ENCODE data around the gene MRPS15.
"Not testable (repeated sequence)": the region's sequence is repeated elsewhere in the genome, so short reads cannot be mapped to it uniquely, and the experiment has no call there.

The MRPS15 gene

DNA sequence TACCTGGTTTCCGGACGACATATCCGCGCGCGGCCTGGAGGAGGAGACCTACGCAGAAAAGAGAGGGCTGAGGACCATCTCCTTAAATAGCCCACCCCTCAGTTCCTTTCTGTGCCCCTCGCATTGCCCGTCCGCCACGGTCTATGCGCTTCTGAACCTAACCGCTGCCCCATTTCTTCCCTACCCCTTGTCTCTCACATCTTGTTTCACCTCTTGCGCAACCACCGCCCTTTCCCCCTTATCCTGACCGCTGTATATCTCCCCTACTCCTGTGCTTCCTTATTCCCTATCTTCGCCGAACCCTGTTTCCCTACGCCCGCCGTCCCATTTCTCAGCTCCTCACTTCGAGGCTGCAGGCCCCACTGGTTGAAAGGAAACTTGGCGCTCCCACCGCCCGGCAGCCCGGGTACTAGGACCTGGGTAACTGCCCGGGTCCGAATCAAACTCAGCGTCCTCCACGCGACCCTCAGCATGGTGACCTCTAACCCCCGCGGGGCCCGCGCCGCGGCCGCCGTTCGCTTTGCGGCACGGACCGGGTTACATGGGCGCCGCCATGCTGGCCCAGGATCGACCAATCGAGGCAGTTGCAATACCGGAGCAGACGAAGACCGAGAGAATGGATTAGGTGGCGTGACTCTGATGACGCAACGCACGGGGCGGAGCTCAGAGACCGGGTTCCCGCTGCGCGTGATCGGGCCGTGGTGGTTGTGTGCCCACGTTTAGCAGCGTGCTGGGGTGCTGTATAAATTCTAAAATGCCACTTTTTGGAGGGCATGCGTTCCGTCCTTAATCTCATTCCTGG is at the start of gene MRPS15:
MRPS15 (minus strand) TSS at position 582 of the 802 bp plus-strand sequence; CDS start at position 473, 109 bp downstream.
- peak; percentile 89 for DNase-seq

DNA sequence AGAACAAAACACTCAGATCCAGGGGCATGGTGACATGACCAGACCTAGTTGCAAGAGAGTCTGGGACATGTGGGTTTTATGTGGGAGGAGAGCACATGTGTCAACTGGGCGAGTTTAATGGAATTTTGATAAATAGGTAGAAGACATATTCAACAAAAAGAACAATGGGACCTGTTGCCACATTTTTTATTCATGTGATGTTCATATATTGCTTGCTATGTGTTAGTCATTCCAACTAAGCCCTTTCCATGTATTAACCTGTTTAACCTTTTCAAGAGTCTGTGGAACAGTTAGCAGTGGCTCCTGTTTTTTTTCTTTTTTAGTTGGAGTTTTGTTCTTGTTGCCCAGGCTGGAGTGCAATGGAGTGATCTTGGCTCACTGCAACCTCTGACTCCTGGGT is 48.7 kb upstream of the MRPS15 start:
- no peak for DNase-seq

DNA sequence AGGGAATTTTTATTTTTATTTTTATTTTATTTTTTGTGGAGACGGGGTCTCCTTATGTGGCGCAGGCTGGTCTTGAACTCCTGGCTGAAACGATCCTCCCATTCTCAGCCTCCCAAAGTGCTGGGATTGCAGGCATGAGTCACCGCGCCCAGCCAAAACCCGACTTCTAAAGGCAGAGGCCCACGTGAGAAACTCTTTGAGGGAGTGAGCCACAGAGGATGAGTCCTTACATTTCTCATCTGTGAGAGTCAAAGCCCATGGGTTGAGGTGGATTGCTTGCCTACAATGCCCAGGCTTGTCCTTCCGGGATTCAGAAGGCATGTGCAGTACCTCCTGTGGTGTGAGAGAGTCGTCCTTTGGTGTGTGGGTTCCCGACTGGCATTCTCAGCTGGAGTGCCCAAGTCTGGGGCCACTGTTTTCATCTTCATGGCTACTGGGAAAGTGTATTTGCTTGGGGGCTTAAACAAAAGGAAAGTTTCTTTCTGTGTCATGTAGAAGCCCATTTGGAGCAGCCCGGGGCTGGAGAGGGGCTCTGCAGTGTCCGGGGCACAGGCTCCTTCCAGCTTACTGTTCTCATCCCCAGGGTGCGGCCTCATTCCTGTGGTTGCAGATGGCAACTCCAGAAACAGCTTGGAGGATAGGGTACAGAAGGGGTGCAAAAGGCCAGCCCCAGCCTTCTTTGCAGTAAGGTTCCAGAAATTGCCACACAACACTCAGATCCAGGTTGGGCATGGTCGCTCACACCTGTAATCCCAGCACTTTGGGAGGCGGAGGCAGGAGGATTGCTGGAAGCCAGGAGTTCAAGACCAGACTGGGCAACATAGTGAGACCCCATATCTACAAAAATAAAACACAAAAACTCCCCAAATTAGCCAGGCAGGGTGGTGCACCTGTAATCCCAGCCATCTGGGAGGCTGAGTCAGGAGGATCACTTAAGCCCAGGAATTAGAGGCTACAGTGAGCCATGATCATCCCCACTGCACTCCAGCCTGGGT is 47.9 kb upstream of the MRPS15 start:
- DNase-seq = no peak

DNA sequence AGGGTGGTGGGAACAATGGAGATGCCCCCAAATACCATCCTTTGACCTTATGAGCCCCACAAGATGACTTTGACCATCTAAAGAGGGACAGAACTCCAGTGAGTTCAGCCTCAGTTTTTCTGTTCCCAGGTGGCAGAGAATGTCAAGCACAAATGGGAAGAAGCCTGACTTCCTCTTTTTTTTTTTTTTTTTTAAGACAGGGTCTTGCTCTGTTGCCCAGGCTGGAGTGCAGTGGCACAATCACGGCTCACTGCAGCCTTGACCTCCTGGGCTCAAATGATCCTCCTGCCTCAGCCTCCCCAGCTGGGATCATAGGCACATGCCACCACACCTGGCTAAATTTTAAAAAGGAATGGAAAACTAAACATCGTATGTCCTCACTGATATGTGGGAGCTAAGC is 47.0 kb upstream of the MRPS15 start:
- DNase-seq = not testable (repeated sequence)

DNA sequence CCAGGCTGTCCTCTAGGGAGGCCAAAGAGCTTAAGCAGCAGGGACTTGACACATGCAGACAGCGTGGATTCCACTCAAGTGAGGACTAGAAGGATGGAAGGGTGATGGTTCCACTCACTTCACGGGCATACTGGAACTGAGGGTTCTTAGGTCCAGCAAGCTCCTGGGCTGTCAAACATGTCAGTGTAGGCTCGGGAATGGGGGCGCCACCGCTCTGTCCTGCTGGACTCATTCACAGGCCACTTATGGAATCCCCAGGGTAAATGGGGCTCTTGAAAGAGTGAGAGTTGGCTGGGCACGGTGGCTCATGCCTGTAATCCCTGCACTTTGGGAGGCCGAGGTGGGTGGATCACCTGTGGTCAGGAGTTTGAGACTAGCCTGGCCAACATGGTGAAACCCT is 46.2 kb upstream of the MRPS15 start:
- DNase-seq = no peak

DNA sequence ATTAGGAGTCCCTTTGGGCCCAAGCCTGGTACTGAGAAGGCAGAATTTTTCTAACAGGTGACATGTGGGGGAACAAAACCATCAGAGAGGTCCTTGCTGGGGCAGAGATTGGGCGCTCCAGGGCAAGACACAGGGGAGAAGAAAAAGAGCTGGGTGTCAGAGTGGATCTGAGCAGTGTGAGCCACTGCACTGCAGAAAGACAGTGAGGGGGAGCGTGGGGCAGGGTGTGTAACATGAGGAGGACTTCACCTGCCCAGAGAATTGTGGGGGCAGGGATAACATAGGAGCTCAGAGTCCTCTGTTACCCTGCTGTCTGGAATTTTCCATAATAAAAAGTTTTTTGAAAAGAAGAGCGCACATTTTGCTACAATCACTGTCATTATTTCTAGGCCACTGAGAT is 44.1 kb upstream of the MRPS15 start:
- DNase-seq = no peak

DNA sequence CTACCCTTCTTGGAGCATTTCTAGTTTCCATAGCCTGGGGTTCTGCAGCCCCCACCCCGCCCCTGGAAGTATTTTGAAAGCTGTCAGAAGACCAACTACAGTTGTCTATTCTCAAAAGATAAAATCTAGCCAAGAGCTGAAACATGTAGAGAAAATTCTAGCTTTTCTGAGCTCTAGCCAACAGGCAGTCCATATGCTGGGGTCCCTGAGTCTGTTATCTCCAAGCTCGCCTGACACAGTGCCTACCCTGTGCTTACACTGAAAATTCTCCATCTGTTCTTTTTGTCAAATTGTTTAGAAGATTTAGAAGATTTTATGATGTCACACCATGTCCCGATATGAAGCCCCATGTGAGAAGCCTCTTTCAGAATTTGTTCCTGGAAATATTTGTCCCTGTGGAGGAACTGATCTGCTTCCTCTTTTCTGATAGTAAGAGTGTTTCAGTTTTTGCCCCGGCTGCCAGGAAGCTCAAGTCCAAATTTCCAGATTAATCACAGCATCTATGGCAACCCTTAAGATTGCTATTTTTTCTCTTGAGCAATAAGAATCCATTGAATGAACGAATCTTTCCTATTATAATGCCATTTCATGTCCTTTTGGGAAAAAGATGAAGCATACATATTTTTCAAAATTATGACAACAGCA is 42.2 kb upstream of the MRPS15 start:
- DNase-seq = no peak

DNA sequence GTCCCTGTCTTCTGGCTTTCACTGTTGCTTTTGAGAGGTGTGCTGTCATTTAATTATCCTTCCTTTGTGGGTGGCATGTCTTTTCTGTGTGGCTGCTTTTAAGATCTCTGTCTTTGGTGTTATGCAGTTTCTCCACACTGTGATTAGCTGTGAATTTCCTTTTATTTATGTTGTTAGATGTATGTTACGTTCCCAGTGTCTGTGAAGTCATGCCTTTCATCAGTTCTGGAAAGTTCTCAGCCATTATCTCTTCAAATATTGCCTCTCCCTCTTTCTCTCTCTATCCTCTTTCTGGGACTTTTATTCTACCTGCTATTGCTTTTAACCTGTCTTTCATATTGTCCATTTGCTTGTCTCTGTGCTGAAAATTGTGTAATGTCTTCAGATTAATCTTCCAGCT is 39.5 kb upstream of the MRPS15 start:
- no peak for DNase-seq

DNA sequence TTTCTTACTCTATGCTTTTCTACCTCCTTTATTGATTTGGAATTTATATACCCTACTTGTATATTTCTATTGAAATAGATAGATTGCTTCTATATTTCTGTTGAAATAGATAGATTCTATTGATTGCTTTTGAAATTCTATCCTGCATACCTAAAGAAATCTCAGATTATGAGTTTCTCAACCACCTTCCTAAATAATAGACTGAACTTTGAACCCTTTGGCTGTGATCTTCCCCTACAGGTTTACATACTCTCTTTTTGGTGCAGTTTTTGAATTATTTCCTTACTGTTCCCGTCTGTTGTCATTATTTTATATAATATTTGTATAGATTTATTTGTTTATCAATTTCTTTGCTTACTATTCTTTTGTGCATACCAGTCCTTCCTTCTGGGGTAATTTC is 39.0 kb upstream of the MRPS15 start:
- no peak for DNase-seq

DNA sequence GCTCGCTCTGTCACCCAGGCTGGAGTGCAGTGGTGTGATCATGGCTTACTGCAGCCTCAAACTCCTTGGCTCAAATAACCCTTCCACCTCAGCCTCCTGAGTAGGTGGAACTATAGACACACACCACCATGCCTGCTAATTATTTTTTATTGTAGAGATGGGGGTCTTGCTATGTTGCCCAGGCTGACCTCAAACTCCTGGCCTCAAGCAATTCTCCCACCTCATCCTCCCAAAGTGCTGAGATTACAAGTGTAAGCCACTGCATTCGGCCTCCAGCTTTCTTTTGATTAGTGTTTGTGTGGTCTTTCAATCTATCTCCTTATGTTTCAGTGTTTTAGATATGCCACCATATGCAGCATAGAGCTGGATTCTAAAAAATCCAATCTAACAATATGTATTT is 38.4 kb upstream of the MRPS15 start:
- no peak for DNase-seq

DNA sequence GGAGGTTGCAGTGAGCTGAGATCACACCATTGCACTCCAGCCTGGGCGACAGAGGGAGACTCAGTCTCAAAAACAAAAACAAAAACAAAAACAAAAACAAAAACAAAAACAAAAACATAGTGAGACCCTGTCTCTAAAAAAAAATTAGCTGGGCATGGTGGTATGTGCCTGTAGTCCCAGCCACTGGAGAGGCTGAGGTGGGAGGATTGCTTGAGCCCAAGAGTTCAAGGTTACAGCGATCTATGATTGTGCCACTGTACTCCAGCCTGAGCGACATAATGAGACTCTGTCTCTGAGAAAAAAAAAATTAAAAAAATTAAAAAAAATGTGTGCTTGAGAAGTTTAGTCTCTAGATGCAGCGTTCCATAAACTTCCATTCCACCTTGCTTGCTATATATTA is 37.7 kb upstream of the MRPS15 start:
- DNase-seq = not testable (repeated sequence)

DNA sequence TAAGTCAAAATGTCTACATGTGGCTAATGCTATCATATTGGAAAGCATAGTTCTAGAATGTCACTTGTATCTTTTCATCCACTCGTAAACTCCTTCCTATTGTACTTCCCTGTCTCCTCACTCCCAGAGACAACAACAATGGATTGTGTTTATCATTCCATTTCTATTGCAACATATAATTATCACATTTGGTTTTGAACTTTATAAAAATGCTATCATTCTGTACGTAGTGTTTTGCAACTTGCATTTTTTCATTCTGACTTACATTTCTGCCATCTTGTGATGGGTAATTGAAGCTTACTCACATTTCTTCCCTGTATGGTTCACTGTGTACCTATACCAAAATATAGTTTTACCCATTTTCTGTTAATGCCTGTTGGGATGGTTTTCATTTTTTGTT is 33.0 kb upstream of the MRPS15 start:
- no peak for DNase-seq

DNA sequence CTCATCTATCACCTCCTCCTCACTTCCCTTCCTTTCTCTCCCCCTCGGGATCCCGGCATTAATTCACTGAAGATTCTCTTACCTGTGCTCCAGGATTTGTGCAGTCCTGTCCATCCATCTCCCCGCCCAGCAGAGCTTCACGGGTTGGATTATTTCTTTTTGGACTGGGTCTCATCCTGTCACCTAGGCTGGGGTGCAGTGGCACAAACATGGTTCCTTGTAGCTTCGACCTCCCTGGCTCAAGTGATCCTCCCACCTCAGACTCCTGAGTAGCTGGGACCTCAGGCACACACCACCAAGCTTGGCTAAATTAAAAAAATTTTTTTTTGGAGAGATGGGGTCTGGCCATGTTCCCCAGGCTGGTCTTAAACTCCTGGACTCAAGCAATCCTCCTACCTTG is 30.8 kb upstream of the MRPS15 start:
- DNase-seq = no peak

DNA sequence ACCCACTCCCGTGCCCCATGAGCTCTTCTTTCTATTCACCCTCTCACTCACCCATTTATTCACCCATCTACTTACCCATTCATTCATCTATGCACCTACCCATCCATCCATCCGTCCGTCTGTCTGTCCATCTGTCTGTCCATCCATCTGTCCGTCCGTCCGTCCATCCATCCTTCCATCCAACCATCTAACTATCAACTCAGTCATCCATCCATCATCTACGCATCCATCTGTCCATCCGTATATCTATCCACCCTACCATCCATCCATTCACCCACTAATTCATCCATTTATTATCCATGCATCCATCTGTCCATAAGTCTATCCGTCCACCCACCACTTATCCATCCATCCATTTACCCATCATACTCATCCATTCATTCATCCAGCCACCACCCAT is 29.3 kb upstream of the MRPS15 start:
- no peak for DNase-seq

DNA sequence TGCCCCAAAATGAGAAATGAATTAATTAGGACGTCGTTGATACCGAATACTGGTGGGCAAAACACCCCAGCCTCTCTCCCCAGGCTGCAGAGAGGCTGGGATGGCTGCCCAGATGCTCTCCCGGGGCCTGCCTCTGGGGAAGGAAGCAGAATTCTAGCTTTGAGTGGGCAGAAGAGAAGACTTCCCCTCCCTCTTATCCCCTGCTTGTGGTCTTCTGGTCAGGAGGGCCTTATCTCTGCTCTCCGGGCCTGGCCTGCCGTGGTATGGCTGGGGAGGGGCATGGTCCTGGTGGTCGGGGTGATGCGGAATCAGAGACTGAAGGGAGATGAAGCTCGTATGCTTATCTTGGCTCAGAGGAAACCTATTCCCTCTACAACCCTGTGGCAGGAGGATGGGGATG is 28.3 kb upstream of the MRPS15 start:
- no peak for DNase-seq

DNA sequence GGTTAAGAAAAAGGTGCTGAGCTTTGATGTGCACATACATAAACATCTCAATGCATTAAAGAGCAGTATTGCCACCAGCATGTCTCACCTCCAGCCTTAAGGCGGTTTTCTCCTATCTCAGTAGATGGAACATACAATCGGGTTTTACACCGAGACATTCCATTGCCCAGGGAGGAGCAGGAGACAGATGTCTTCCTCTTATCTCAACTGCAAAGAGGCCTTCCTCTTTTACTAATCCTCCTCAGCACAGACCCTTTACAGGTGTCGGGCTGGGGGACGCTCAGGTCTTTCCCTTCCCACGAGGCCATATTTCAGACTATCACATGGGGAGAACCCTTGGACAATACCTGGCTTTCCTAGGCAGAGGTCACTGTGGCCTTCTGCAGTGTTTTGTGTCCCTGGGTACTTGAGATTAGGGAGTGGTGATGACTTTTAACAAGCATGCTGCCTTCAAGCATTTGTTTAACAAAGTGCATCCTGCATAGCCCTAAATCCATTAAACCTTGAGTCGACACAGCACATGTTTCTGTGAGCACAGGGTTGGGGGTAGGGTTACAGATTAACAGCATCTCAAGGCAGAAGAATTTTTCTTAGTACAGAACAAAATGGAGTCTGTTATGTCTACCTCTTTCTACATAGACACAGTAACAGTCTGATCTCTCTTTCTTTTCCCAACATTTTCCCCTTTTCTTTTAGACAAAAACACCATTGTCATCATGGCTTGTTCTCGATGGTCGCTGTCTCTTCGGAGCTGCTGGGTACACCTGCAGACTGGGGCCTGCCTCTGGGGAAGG is 25.3 kb upstream of the MRPS15 start:
- not testable (repeated sequence) for DNase-seq

DNA sequence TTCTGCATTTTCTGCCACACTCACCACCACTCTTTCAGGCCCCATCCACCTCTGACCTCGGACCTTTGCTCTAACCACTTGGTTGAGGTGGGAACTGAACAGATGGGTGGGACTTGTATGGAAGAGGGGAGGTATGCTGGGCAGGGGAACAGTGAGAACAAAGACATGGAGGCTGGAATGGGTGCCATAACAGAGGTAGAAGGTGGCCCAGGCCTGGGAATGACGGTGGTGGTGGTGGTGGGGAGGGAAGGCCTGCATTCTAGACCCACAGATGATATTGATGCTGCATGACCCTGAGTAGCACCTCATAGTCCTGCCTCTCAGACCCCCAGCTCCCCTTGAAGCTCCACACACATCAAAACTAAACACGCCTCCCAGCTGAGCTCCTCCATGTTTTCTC is 23.7 kb upstream of the MRPS15 start:
- no peak for DNase-seq

DNA sequence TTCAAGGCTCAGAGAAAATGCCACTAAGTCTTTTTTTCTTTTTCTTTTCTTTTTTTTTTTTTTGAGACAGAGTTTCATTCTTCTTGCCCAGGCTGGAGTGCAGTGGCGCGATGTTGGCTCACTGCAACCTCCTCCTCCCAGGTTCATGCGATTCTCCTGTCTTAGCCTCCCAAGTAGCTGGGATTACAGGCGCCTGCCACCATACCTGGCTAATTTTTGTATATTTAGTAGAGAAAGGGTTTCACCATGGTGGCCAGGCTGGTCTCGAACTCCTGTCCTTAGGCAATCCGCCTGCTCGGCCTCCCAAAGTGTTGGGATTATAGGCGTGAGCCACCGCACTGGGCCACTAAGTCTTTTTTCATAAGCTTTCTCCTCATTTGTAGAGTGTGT is 23.1 kb upstream of the MRPS15 start:
- DNase-seq = not testable (repeated sequence)

DNA sequence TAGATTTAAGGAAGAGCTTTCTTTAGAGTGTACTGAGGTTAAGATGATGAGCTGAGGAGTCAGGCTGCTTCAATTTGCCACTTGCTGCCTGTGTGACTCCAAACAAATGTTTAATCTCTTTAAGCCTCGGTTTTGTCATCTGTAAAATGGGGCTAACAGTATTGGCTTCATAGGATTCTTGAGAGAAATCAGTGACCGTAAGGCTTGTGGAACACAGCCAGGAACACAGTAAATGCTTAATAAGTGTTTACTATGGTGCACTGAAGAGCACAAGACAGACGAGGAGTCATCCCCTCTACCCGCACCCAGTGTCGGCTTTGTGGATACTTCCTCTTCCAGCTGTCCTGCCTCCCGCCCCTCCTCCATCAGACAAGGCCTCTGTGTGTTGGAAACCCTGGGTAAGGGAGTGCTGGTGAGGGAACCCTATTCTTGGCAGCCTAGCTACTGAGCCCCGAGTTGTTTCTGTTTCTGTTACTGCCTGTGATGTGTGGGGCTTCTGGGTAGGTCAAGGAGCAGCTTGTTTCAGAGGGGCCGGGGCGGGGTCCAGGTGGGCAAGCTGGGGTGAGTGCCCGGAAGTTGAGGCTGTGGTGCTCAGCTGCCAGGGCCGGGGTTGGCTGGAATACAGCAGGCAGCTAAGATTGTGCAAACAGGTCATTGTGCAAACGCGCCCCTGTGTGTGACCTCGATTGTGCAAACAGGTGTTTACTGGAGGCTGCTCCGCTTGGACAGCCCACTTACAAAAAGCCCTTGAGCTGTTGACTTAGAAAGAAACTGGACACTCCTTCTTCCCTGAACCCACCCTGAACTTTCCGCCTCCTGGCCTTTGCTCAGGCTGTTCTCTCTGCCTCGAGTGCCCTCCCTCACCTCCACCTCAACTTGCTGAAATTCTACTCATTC is 22.5 kb upstream of the MRPS15 start:
- peak; percentile 92 for DNase-seq

DNA sequence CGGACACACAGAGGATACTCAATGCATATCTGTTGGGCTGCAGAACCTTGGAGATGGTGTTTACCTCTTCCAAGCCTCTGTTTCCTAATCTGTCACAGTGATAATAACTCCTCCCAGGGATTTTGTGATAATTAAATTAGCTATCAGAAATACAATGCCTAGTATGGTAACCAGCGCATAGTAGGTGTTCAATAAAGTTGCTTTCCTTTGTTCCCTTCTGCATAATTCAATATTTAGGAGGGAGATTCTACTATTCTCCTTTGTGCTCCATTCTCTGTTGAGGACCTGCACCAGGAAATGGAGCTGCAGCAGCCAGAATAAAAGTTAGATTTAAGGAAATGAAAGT is 21.9 kb upstream of the MRPS15 start:
- DNase-seq = no peak

DNA sequence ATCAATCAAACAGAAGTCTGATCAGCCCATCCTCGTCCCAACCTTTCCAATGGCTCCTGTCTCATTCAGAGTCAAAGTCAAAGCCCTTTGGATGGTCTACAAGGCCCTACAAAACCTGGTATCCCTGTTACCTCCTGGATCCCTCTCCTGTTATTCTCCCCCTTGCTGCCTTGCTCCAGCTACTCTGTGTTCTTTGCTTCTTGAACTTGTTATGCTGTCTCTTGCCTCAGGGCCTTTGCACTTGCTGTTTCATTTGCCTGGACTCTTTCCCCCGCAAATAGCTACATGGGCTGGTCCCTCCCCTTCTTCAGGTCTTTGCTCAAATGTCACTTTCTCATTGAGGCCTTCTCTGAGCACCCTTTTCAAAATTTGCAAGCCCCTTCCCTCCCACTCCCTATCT is 19.9 kb upstream of the MRPS15 start:
- no peak for DNase-seq

Measured in NCI-H146 (cell line).